Right kidney (tissue), 9 donors: ENCODE measurements around the gene WDR55.
"Not testable (repeated sequence)": the region's sequence is repeated elsewhere in the genome, so short reads cannot be mapped to it uniquely, and the experiment has no call there.

ENCODE experiments used
- DNase-seq: peaks from one replicate; pipeline ENCODE4 v3.0.0-alpha.2; 2016
- long read RNA-seq, 8 donors: transcript quantifications; one replicate each; lab custom pipeline, GENCODE V29; 2026

The WDR55 gene, protein sequence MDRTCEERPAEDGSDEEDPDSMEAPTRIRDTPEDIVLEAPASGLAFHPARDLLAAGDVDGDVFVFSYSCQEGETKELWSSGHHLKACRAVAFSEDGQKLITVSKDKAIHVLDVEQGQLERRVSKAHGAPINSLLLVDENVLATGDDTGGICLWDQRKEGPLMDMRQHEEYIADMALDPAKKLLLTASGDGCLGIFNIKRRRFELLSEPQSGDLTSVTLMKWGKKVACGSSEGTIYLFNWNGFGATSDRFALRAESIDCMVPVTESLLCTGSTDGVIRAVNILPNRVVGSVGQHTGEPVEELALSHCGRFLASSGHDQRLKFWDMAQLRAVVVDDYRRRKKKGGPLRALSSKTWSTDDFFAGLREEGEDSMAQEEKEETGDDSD
- long read RNA-seq, donor 1, full-length matches to known transcripts: 4 of 4 reads
- long read RNA-seq, donor 1, partial matches to known transcripts: 0 of 4 reads
- long read RNA-seq, donor 1, other reads (novel, unspliced or antisense): 0 of 4 reads
- long read RNA-seq, donor 2, full-length matches to known transcripts: 4 of 4 reads
- long read RNA-seq, donor 2, partial matches to known transcripts: 0 of 4 reads
- long read RNA-seq, donor 2, other reads (novel, unspliced or antisense): 0 of 4 reads
- long read RNA-seq, donor 3, full-length matches to known transcripts: 1 of 1 reads
- long read RNA-seq, donor 3, partial matches to known transcripts: 0 of 1 reads
- long read RNA-seq, donor 3, other reads (novel, unspliced or antisense): 0 of 1 reads
- long read RNA-seq, donor 4, full-length matches to known transcripts: 4 of 4 reads
- long read RNA-seq, donor 4, partial matches to known transcripts: 0 of 4 reads
- long read RNA-seq, donor 4, other reads (novel, unspliced or antisense): 0 of 4 reads
- long read RNA-seq, donor 5, full-length matches to known transcripts: 8 of 8 reads
- long read RNA-seq, donor 5, partial matches to known transcripts: 0 of 8 reads
- long read RNA-seq, donor 5, other reads (novel, unspliced or antisense): 0 of 8 reads
- long read RNA-seq, donor 6: 0 reads
- long read RNA-seq, donor 7, full-length matches to known transcripts: 10 of 10 reads
- long read RNA-seq, donor 7, partial matches to known transcripts: 0 of 10 reads
- long read RNA-seq, donor 7, other reads (novel, unspliced or antisense): 0 of 10 reads
- long read RNA-seq, donor 8, full-length matches to known transcripts: 4 of 4 reads
- long read RNA-seq, donor 8, partial matches to known transcripts: 0 of 4 reads
- long read RNA-seq, donor 8, other reads (novel, unspliced or antisense): 0 of 4 reads

DNA sequence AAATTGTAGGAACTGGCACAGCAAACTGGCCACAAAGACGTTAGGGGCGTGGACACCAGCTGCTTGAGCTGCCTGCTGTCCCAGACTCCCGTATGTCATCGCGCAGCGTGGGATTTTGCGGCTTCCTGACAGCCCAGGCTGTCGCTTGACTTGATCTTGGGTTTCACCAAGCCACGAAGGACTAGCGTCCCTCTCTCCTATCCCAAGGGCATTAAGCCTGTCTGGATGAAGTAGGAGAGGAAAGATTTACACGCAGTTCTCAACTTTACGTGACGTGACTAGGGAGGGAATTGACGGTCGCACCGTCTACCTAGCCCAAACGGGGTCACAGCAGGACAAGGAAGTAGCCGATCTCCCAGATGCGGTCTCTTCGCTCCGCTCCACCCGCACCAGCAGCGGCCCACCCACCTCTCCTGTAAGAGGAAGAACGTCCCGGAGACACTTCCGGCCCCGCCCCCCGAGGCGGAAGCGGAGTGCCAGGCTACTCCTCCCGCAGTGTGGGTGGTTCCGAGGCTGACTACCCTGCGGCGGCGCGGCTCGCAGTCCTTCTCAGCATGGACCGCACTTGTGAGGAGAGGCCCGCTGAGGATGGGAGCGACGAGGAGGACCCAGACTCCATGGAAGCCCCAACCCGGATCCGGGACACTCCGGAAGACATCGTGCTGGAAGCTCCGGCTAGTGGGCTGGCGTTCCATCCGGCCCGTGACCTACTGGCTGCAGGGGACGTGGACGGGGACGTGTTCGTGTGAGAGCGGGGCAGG is at the start of gene WDR55:
TSS of gene WDR55 (plus strand) at position 546 of the 761 bp plus-strand sequence. CDS start at position 555, 9 bp downstream.
- DNase-seq: peak; percentile 88

DNA sequence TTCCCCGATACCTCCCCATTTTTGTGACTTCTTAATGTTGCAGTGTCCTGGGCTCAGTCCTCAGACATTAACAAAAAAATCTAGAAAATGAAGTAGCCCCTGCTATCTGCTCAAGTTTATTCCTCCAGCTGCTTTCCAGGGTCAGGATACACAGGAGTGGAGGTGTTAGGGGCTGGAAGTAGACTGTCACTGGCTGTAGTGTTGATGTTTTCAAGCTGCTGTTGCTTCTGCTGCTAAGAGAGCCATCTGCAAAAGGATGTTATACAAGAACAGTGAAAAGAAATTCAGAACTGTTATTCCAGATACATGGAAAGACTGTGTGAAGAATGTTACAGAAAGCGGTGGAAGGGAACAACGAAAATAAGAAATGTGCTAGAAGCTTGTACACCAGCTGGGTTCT is 42.4 kb upstream of the WDR55 start:
- DNase-seq: no peak

DNA sequence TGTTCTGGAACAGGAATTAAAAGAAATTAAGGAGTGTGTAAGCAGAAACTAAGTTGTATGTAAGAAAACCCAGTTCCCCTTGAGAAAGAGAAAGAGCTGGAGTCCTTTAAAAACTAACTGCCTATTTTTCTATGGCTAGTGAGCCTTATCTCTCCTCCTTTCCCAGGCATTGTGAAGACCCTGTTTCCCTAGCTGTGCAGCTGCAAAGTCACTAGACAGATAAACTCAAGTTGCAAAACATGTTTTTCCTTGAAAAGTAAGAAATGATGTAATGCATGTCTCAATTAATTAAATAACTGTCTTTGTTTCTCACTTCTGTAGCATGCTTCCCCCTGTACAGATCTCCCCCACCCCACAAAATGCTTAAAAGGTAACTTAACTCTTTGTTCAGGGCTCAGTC is 41.6 kb upstream of the WDR55 start:
- DNase-seq: not testable (repeated sequence)

DNA sequence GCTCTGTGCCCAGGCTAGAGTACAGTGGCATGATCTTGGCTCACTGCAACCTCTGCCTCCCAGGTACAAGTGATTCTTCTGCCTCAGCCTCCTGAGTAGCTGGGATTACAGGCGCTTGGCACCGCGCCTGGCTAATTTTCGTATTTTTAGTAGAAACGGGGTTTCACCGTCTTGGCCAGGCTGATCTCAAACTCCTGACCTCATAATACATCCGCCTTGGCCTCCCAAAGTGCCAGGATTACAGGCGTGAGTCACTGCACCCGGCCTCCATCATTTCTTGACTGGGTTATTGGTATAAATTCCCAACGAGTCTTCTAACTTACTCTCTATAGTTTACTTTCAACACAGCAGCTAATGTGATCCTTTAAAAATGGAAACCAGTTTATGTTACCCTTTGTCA is 39.8 kb upstream of the WDR55 start:
- DNase-seq: not testable (repeated sequence)

DNA sequence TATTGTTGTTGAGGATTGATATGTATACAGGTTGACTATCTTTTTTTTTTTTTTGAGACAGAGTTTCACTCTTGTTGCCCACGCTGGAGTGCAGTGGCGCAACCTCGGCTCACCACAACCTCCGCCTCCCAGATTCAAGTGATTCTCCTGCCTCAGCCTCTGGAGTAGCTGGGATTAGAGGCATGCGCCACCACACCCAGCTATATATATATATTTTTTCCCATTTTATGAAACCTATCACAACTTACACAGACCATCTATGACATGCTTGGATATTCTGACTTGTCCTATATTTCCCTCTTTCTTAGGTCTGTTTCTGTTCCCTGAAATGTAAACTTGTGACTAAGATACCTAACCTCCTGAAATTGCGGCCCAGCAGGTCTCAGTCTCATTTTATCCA is 36.7 kb upstream of the WDR55 start:
- no peak for DNase-seq

DNA sequence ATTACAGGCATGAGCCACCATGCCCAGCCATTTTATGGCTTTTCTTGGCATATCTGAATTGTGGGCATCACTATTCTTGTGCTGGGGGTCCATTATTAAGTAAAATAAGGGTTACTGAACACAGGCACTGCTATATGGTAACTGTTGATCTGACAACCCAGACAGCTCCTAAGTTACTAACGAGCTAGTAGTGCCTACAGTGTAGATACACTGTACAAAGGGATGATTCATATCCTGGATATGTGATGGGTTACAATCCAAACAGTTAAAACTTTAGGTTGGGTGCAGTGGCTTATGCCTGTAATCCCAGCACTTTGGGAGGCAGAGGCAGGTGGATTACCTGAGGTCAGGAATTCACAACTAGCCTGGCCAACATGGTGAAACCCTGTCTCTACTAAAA is 36.0 kb upstream of the WDR55 start:
- no peak for DNase-seq

DNA sequence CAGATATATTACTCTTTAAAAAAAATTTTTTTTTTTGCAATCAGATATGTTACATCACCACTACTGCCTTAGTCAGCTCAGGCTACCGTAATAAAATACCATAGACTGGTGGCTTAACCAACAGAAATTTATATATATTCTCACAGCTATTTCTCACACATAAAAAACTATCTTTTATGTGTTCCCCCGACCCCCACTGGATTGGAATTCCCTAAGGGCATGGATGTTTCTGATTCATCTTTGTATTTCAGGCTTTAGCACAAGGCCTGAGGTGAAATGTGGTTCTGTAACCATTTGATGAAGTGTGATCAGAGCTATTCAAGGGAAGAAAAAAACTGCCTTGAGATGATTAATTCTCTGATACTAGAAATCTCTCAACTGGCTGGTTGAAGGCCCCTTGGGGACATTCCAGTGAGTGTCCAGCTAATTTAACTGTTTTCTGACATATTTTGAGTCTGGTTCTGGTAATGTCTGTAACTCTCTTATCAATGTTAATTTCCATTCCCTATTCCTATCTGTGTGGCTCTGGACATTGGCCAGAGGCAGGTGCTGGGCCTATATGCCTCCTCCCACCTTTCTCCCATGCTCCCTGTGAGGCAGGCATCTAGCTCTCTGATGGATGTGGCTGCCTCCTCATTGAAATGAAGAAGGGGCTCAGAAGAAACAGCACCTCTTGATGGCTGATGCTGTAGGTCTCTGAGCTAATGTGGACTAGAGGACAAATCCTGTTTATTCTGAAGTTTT is 34.2 kb upstream of the WDR55 start:
- DNase-seq: no peak

DNA sequence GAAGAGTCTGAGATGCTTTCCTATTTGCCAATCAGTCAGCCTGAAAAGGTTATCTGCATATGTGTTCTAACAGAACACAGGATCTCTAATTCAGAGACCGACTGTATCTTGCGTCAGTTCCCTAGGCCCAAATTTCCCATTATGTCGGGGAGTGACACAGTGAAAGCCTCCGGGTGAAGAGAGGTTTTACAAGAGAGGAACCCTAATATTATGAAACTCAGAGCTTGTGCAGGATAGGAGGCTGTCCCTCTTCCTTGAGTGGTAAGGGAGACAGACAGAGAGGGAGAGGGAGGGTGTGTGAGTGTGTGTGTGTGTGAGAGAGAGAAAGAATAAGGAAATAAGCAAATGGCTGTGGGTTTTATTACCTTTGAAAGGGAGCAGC is 33.7 kb upstream of the WDR55 start:
- DNase-seq: no peak

DNA sequence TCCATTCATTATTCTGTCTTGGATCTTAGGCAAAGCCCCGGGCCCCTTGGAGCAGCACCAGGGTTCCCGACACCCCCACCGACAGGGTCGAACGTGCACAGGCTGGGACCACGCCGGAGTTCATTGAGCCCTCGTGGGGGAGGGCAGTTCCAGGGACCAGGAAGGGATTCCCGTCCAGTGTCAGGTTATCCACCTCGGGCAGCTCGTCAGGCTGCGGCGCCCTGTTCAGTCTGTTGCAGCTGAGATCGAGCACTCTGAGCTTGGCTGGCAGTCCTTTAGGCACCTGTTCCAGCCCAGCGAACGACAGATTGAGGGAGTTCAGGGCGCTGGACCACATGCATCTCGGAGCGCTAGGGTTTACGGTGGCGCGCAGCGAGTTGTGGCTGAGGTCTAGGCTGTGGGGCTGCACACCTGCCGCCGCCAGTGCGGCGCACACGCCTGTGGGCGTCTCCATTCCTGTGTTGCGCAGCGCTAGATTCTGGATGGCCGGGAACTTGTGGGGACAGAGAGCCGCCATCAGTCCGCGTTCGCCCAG is 32.8 kb upstream of the WDR55 start:
- DNase-seq: peak; percentile 66

DNA sequence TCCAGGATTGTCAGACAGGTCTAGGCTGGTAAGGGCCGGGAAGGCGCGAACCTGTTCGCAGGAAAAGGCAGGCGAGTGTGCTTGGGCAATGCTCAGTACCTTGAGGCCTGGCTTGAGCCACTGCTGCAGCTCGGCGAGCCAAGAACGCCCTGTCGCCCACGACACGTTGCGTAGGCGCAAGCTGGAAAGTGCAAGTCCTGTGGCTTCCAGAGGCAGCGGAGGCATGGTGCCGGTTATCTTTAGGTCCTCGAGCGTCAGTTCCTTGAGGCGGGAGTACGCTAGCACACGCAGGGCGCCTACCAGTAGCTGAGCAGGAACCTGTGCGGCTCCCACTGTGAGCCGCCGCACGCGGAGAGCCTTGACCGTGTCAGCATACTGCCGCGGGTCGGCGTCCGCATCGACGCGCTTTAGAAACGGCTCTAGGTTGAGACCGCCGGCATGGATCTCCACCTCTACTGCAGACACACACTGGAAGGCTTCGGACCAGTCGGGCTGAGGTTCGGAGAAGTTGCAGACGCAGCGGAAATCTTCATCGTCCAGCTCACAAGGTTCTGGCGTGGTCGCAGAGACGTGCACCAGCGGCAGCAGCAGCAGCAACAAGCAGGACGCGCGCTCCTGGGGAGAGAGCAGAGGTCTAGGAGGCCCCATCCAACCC is 32.2 kb upstream of the WDR55 start:
- peak; percentile 73 for DNase-seq

DNA sequence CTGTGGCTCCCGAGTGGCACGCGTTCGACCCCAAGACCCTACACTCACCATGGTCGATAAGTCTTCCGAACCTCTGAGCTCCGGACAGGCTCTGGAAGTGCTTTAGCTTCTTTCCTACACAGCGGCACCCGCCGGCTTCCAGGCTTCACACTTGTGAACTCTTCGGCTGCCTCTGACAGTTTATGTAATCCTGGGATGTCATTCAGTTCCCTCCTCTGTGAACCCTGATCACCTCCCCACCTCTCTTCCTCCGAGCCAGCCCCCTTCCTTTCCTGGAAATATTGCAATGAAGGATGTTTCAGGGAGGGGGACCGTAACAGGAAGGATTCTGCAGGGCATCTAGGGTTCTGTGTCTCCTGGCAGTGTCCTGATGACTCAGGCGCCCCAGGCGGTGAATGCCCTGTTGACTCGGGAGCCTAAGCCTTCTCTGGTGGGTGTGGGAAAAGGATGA is 31.7 kb upstream of the WDR55 start, which contains the start of gene CD14:
TSS of gene CD14 (minus strand) at position 155 of the 451 bp plus-strand sequence. CDS start at position 51, 104 bp downstream.
- DNase-seq: no peak

DNA sequence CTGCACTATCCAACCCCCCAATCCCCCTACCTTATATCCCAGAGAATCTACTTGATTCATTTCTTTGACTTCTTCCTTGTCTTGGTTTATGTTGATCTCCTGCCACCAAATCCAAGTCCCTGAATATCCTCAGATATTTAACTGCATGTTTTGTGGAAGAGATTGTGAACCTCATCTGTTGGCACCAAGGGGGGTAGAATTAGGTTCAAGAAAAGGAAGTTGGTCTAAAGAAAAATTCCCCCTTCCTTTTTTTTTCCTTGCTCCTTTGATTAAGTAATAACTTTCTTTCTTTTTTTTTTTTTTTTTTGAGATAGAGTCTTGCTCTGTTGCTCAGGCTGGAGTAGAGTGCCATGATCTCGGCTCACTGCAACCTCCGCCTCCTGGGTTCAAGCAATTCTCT is 31.2 kb upstream of the WDR55 start:
- no peak for DNase-seq

DNA sequence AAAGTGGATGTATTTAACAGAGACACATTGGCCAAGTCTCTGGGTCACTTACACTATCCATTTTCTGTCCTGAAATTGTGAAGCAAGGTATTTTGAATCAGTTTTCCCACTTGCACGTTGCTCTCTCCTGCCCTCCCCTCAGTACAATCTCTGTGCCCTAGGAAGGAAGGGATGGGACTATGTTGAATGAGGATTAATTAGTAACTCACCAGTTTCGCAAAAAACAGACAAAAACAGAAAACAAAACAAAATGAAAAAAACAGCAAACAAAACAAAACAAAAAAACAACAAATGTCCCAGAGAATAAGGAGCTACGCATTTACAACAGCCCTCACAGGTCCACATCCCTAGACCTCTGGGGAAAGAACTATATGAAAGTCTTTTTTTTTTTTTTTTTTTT is 30.6 kb upstream of the WDR55 start:
- no peak for DNase-seq

DNA sequence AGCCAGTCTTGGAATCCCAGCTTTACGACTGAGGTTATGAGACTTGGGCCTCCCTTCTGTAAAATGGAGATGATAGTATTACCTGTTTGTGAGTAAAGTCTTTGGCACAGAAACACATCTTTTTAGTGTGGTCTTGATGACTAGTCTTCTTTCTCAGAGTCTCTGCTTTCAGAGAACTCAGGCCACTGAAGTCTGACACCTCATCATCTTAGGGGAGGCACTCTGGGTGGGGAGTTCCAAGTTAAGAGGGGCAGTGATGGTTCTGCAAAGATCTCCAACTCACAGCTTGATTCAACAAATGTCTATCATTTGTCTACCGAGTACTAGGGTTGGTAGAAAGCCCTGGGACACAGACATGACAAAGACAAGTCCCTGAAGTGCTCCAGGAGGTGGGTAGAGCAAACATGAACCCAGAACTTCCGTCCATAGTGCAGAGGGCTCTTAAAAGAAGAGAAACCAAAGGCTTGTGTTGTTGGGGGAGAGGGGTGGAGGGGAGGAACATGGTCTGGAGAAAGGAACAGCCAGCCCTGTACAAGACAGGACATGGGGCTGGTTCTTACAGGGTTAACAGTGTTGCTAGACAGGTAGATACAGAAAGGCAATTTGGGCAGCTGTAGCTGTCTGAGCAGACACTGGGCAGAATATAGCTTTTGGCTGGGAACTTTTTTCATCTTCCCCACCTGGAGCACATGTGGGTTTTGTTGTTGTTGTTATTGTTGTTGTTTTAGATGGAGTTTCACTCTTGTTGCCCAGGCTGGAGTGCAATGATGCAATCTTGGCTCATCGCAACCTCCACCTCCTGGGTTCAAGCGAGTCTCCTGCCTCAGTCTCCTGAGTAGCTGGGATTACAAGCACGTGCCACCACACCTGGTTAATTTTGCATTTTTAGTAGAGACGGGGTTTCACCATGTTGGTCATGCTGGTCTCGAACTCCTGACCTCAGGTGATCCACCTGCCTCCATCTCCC is 29.1 kb upstream of the WDR55 start:
- DNase-seq: no peak

DNA sequence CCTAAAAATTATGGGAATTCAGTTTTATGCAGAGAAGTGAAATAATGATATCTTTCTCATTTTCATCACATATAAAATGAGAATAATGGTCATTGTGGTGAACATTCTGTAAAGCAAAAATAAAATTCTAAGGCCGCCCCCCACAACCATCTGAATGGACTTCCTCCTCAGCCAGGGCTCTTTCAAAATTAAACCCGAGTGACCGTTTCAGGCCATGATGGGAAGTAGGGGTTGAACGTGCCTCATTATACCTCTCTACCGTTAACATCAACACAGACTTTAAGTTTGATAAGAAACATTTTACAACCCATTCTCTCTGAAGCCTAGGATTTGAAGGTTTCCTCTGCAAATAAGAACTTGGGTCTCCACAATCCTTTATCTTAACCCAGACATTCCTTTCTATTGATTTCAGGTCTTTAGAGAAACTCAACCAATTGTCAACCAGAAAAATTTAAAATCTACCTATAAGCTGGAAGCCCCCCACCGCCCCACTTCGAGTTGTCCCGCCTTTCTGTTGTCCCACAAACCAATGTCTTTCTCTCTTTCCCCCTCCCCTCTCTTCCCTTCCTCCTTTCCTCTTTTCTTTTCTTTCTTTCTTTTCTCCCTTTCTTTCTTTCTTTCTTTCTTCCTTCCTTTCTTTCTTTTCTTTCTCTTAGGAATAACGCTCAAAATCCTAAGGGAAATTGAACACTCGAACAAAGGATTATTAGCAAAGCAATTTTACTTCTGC is 27.2 kb upstream of the WDR55 start:
- DNase-seq: no peak

DNA sequence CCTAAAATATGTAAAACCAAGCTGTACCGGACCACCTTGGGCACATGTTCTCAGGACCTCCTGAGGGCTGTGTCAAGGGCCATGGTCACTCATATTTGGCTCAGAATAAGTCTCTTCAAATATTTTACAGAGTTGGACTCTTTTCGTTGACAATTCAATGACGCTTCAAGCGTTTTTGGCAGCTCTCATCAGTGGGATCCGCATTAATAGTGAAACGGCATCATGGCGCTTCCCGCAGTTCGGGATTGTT is 25.9 kb upstream of the WDR55 start:
- DNase-seq: not testable (repeated sequence)

DNA sequence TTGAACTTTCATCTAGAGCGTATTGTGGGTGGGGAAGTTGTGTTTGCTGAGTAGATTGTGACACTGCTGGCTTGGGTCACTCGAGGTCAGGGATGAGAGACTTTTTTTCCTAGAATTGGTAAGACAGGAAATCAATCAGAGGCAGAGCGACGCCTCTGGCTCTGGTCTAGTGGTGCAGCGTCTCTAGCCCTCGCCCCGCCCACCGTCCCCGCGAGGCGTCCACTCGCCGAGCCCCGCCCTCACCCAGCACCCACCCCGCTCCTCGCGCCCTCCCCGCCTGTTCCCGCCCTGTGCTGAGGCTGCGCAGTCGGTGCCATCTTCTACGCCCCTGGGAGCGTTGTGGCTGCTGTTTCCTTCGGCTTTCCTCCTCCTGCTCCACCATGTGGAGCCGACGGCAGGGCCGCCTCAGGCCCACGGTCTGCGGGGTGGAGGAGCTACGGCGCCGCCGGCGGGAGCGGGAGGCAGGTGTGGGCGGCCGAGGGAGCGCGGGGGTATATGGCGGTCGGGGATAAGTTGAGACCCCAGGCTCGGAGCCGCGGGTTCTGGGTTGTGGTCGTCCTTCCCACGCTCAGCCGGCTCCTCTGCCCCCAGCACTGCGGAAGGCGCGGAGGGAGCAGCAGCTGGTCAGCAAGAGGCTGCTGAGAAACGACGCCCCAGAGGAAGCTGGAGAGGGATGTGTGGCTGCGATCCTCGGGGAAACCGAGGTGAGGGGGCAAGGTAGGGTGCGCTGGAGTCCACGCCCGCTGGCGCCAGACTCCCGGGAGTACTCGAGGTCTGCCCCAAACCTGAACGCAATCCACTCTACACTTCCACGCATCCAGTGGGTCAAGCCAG is 25.3 kb upstream of the WDR55 start, which contains the start of gene TMCO6:
TSS of gene TMCO6 (plus strand) at position 304 of the 834 bp plus-strand sequence. CDS start at position 381, 77 bp downstream.
- peak; percentile 83 for DNase-seq
